ENCODE data around the gene HMBS. TPM values are rescaled to one million over a fixed set of nuclear protein-coding genes. Genes with fewer than 3 reads are reported as not detected.

Gene HMBS
- total RNA-seq, 3 donors from 2014 or later = 5.6 to 21.6 (median 8.9) TPM

- TF ChIP-seq POLR2AphosphoS5 (IDR thresholded peaks at IDR 0.05) (no peak), POLR2A (IDR thresholded peaks at IDR 0.05) (no peak), CTCF (IDR thresholded peaks at IDR 0.05) (no peak)
- H3K4me1 ChIP-seq = peaks cover 7 to 13% of the 10 kb centered on the region in 2 donors
- no peaks in the 10 kb centered on the region for H3K36me3 ChIP-seq
- DNase-seq (ENCODE audit: low spot score in 2 of 2) = no peak
- intact Hi-C loops (cut with DNase I; ENCODE audit: low total_unique reads) = no loop called here
- H3K4me3 ChIP-seq = no peak overlapping the region
- H3K9me3 ChIP-seq = no peaks in the 10 kb centered on the region
- no peak overlapping the region for H3K27ac ChIP-seq
- H3K27me3 ChIP-seq = no peaks in the 10 kb centered on the region
Observed at GRCh38 chr11:119088406-119088805, 3.7 kb downstream of the HMBS start.

- TF ChIP-seq CTCF (IDR thresholded peaks at IDR 0.05) (no peak), POLR2AphosphoS5 (IDR thresholded peaks at IDR 0.05) (no peak), POLR2A (IDR thresholded peaks at IDR 0.05) (no peak)
- no peaks in the 10 kb centered on the region for H3K9me3 ChIP-seq
- intact Hi-C loops (cut with DNase I; ENCODE audit: low total_unique reads) = no loop called here
- no peak overlapping the region for H3K27ac ChIP-seq
- DNase-seq (ENCODE audit: low spot score in 2 of 2) = no peak
- H3K36me3 ChIP-seq = no peaks in the 10 kb centered on the region
- H3K4me3 ChIP-seq = no peak overlapping the region
- H3K27me3 ChIP-seq = no peaks in the 10 kb centered on the region
- peaks cover 10 to 13% of the 10 kb centered on the region in 2 donors for H3K4me1 ChIP-seq
Observed at GRCh38 chr11:119089319-119089718, 4.6 kb downstream of the HMBS start.

GRCh38 chr11:119091178-119091577, 6.5 kb downstream of the HMBS start:
- Histone ChIP-seq H3K9me3 (no peaks in the 10 kb centered on the region), H3K4me3 (no peak overlapping the region), H3K27me3 (no peaks in the 10 kb centered on the region), H3K4me1 (peaks cover 6% of the 10 kb centered on the region in 2 donors), H3K36me3 (no peaks in the 10 kb centered on the region), H3K27ac (no peak overlapping the region)
- no peak for DNase-seq (ENCODE audit: low spot score in 2 of 2)
- intact Hi-C loops (cut with DNase I; ENCODE audit: low total_unique reads) = no loop called here
- TF ChIP-seq POLR2A (IDR thresholded peaks at IDR 0.05) (no peak), CTCF (IDR thresholded peaks at IDR 0.05) (no peak), POLR2AphosphoS5 (IDR thresholded peaks at IDR 0.05) (no peak)

- no peak for DNase-seq (ENCODE audit: low spot score in 2 of 2)
- Histone ChIP-seq H3K27me3 (no peaks in the 10 kb centered on the region), H3K27ac (no peak overlapping the region), H3K4me1 (peaks cover 6% of the 10 kb centered on the region in 2 donors), H3K36me3 (peaks cover 3% of the 10 kb centered on the region), H3K9me3 (no peaks in the 10 kb centered on the region), H3K4me3 (no peak overlapping the region)
- intact Hi-C loops (cut with DNase I; ENCODE audit: low total_unique reads) = no loop called here
- TF ChIP-seq POLR2AphosphoS5 (IDR thresholded peaks at IDR 0.05) (no peak), POLR2A (IDR thresholded peaks at IDR 0.05) (no peak), CTCF (IDR thresholded peaks at IDR 0.05) (no peak)
Observed at GRCh38 chr11:119091966-119092879, 7.5 kb downstream of the HMBS start.
